ENCODE data around the gene PIK3AP1.

DNA sequence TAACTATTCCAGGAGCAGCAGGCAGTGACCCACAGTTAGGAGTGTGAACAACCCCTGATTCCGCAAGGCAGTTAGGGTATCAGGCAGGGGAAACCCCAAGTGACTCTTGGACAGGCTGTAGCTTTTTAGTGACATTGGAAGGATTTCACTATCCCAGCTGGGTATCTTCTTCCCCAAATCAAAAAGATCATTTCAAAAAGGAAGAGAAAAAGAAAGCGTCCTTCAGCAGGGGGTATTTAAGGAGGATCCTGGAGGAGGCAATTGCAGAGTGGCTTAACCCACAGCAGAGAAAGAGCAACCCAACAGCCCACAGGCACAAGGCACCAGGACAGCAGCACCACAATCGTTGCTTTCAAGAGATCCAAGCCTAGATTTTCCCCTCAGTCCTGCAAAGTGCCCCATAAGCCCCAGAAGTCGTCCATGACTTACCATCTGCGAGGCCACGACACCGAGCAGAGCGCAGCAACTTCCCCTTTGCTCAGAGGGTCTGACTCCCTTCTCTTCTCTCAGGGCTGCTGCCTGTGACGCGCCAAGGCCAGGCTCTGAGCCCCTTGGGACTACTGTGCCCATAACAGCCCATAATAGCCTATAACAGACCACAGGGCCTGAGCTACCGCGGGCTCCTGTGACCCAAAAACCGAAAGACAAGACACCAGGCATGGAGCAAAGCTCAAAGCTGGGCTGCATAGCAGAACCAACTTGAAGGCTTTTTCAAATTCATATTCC lies 19.8 kb downstream of the PIK3AP1 start:
- TF ChIP-seq CTCF (IDR thresholded peaks at IDR 0.05) (no peak), POLR2A (IDR thresholded peaks at IDR 0.05) (no peak)

All from uterus (tissue), 2 donors.